GM10847 (cell line): Measurements from ENCODE around the gene SREK1.

Source experiments
- POLR2A ChIP-seq: IDR thresholded peaks from 2 replicates; pipeline ENCODE4 v1.6.1; 2011; ENCODE audit not compliant: insufficient read length; ENCODE audit errors: extremely low read depth

The SREK1 gene

GRCh38 chr5:66186108-66186507, 42.0 kb downstream of the SREK1 start:
- TF ChIP-seq POLR2A, result no peak

- no peak for TF ChIP-seq POLR2A
Observed at GRCh38 chr5:66193419-66193818, 49.3 kb downstream of the SREK1 start.

GRCh38 chr5:66197764-66198405, 53.8 kb downstream of the SREK1 start:
- TF ChIP-seq POLR2A, result no peak

GRCh38 chr5:66198837-66199236, 54.7 kb downstream of the SREK1 start:
- no peak for TF ChIP-seq POLR2A

DNA sequence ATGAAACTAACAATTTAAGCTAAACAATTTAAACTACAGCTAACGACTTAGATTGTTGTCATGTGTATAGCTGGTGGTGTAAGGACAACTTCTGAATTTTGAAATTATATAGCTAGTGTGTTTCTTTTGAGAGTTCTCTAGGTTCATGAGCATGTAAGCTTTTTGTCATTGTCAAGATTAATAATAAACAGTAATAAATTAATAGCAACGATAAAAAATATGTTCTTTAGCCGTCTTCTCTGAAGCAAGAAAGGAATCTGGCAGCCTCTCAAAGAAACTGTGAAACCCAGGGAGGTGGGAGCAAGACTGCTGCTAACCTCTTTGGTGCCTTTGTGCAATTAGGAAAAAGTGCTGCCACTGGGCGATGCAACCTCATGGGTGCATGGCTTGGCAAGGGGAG, 59.4 kb downstream of the SREK1 start:
- no peak for TF ChIP-seq POLR2A

DNA sequence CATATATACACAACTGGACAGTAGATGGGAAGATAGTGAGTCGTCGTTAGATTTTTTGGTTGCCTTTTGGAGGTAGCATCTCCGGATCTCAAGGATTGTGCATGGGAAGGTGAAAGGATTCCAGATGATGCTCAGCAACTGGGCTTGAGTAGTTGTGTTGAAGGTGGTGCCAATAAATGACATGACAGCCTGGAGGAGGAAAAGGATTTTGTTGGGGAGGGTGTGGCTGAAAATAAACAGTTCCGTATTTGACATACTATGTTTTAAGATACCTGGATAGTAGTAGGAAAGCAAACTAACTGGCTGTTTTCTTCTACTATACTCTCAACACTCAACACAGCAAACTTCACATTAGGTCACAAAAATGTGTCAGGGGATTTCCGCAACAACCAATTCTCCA, 62.4 kb downstream of the SREK1 start:
- TF ChIP-seq POLR2A, result no peak

DNA sequence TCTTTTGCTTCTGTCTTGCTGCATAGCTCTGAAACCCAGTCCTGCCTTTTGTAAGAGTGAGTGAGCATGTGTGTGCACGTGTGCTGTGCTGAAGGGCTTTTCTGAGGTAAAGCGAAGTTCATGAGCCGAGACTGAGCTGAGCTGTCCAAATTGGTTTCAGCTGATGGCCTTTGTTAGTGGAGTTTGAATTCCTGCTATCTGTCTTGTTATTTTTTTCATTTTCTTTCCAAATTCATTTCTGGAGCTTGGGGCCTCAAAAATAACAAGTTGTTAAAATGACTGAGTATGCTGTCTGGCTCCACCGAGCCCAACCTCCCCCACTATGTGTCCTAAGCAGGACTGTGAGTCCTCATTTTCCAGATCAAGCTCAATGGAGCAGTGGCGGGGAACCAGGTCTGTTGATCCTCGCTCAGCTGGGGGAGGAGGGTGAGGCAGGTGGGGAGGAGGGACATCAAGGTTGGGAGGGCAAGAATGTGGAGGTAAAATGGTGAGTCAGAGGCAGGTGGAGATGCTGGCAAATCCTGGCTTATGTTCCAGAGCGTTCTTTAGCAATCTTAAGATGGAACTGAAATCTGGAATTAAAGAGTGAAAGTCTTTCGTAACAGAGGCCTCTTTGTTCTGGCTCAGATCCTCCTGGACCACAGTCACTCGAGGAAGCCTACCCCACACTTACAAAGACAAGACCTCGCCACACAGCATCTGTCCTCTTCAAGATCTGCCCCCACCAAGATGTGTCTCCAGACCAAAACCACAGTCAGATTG, 63.9 kb downstream of the SREK1 start:
- TF ChIP-seq POLR2A, result no peak

DNA sequence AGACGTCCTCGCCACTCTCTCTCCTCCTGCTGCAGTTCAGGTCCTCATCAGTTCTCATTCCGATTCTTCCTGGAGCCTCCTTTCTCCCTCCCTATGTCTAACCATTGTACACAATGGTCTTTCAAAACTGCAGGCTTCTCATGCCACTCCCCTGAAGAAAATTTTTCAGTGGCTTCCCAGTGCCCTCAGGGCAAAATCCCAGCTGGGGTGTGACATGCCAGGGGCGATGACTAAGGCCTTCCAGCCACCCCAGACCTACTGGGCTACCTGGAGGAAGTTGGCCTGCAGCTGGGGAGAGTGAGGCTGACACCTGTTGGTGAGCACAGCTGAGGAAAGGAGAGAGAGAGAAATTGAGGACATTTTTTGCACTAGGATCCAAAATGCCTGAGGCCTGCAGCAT, 65.2 kb downstream of the SREK1 start:
- TF ChIP-seq POLR2A, result no peak

DNA sequence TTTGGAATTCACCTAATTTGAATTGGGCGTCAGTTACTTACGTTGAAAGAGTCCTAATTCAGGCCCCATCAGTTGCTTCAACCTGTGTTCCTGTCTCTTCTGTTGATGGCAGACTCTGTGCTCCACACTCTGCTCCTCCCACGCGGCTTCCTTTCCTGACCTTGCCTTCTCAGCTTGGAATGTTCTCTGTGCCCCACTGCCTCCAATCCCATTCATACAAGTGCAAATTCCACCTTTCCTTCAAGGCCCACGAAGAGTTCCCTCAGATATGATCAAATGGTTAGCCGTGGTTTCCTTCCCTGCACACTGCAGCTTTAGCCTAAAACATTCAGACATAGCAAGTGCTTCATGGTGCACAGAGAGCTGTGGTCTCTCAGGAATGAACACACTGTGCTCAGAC, 65.7 kb downstream of the SREK1 start:
- no peak for TF ChIP-seq POLR2A

DNA sequence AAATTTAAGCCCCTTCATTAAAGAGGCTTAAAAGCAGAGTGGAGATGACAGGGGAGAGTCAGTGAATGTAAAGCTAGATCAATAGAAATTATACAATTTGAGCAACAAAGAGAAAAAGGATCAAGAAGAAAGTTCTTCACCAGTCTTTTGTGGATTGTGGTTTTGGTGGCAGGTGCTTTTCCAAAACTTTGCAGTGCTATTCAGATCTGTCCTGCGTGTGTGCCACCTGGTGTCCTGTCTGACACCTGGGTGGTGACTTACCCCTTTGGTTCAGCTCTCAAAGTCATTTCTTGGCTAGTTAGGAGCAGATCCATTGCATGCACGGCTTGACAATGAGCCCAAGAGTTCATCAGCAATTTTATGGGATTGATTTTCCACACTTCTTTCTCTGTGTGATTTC, 69.4 kb downstream of the SREK1 start:
- TF ChIP-seq POLR2A, result no peak

DNA sequence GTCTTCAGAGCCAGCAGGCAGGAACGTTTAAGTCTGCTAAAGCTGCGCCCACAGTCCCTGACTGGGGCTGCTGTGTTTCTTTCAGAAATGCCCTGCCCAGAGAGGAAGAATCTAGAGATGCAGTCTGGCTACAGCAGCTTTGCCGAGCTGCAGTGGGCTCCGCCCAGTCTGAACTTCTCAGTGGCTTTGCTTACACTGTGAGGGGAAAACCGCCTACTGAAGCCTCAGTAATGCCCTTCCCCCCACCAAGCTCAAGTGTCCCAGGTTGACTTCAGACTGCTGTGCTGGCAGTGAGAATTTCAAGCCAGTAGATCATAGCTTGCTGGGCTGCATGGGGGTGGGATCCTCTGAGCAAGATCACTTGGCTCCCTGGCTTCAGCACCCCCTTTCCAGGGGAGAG, 78.4 kb downstream of the SREK1 start:
- TF ChIP-seq POLR2A, result no peak

DNA sequence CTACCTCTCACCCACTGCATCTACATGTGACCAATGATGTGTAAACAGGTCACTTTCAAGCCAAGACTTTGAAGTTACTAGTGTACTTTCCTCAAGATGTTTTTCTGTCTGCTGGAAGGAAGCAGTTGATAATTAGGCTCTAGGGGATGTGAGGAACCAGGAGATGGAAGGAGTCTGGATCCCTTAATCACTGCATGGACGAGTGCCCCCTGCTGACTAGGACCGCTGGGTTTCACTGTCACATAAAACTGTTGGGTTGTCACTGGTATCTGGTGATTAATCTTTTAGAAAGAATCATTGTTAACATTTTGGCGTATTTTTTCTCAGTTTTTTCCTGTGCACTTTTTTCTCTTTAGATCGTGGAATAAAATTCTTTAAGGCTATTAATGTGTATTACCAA, 79.5 kb downstream of the SREK1 start:
- no peak for TF ChIP-seq POLR2A

- TF ChIP-seq POLR2A, result no peak
Observed at GRCh38 chr5:66224274-66224673, 80.2 kb downstream of the SREK1 start.

DNA sequence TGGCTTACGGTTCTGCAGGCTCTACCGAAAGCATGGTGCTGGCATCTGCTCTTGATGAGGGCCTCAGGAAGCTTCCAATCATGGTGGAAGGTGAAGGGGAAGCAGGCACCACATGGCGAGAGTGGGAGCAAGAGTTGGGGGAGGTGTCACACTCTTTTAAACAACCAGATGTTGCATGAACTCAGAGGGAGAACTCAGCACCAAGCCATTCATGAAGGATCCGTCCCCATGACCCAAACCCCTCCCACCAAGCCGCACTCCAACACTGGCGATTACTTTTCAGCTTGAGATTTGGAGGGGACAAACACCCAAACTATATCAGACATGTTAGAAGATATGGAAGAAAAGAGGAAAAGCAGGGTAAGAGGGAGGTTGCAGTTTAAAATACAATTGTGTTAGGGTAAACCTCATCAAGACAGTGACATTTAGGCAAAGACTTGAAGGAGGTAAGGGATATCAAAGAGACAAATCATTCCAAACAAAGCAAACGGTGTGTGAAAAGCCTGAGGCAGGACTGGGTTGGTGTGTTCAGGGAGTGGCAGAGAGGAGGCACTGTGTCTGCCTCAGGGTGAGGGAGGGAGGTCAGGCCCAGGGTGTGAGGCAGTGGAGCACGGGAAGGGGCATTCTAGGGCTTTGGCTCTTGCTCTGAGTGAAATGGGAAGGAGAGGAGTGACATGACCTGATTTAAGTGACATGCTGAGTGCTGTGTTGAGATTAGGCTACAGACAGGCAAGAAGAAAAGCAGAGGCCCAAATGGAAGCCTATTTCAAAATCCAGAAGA, 80.9 kb downstream of the SREK1 start:
- no peak for TF ChIP-seq POLR2A

GRCh38 chr5:66230551-66230950, 86.5 kb downstream of the SREK1 start:
- no peak for TF ChIP-seq POLR2A

GRCh38 chr5:66231508-66231907, 87.4 kb downstream of the SREK1 start:
- no peak for TF ChIP-seq POLR2A
